Choroid plexus epithelial cell (primary cell): ENCODE measurements around the gene DDX10.
A peak's percentile ranks its signal among the peaks of the same experiment; 100 is the strongest.

ENCODE experiments used
- DNase-seq: peaks from one replicate; pipeline ENCODE4 v3.0.0-alpha.2; 2010; ENCODE audit warnings: low read depth
- H3K4me3 ChIP-seq: 2 replicates; pipeline ENCODE4 v1.5.1; 2011; ENCODE audit warnings: low read depth, mild to moderate bottlenecking, control low read depth, low read length, moderate library complexity
- CTCF ChIP-seq: conservative IDR thresholded peaks from 2 replicates; pipeline ENCODE4 v1.5.1; 2011; ENCODE audit warnings: low read depth, mild to moderate bottlenecking, control low read depth, inconsistent platforms, low read length, moderate library complexity

Gene DDX10

GRCh38 chr11:108852701-108853100, 187.8 kb downstream of the DDX10 start:
- no peak for TF ChIP-seq CTCF
- DNase-seq, result no peak
- H3K4me3 ChIP-seq, result no peak overlapping the region

- DNase-seq, result no peak
- TF ChIP-seq CTCF, result no peak
- H3K4me3 ChIP-seq, result no peak overlapping the region
Measured at GRCh38 chr11:108853151-108853550, 188.3 kb downstream of the DDX10 start.

GRCh38 chr11:108853864-108854263, 189.0 kb downstream of the DDX10 start:
- H3K4me3 ChIP-seq, result no peak overlapping the region
- TF ChIP-seq CTCF, result no peak
- DNase-seq, result peak; percentile 43

- TF ChIP-seq CTCF, result no peak
- H3K4me3 ChIP-seq, result no peak overlapping the region
- peak; percentile 57 for DNase-seq
Measured at GRCh38 chr11:108854346-108854745, 189.5 kb downstream of the DDX10 start.

GRCh38 chr11:108857382-108857781, 192.5 kb downstream of the DDX10 start:
- no peak for TF ChIP-seq CTCF
- no peak overlapping the region for H3K4me3 ChIP-seq
- DNase-seq, result no peak

GRCh38 chr11:108858622-108859021, 193.8 kb downstream of the DDX10 start:
- H3K4me3 ChIP-seq, result no peak overlapping the region
- no peak for TF ChIP-seq CTCF
- no peak for DNase-seq

- no peak overlapping the region for H3K4me3 ChIP-seq
- no peak for TF ChIP-seq CTCF
- DNase-seq, result no peak
Measured at GRCh38 chr11:108859510-108859909, 194.6 kb downstream of the DDX10 start.
